HEK293 (cell line): ENCODE measurements around the gene TEX9.

Experiments used
- CTCF ChIA-PET: fragments of 350-600 bp; formaldehyde crosslinking; extraction: SDS; loops from one replicate; lab custom pipeline; 2021; ENCODE audit warnings: antibody characterized with exemption; lab: Yijun Ruan, JAX
- POLR2A ChIA-PET: fragments of 300-600 bp; formaldehyde crosslinking; extraction: SDS; loops from one replicate; lab custom pipeline; 2020; ENCODE audit warnings: antibody characterized with exemption, inconsistent platforms; lab: Yijun Ruan, JAX
- H3K27ac ChIP-seq: fragments of 200-500 bp; sonication (Bioruptor generic); 2 replicates; pipeline ENCODE4 v1.5.1; 2014; ENCODE audit warnings: low read depth, low read length, control low read depth, inconsistent platforms; ENCODE audit errors: extremely low read depth
- H3K36me3 ChIP-seq, 2 experiments: fragments of 200-500 bp in 1 of 2; sonication (Bioruptor generic) in 1 of 2; 1 replicate in 1 of 2; 2 replicates in 1 of 2; pipeline ENCODE4 v1.5.1; 2014 to 2017; ENCODE audit warnings: inconsistent platforms in 2 of 2, low read length in 2 of 2; ENCODE audit not compliant: control insufficient read depth in 2 of 2, insufficient read depth in 1 of 2
- H3K4me1 ChIP-seq: fragments of 200-500 bp; sonication (Bioruptor generic); 2 replicates; pipeline ENCODE4 v1.5.1; 2014; ENCODE audit warnings: mild to moderate bottlenecking, low read length, inconsistent platforms; ENCODE audit not compliant: control insufficient read depth, insufficient read depth
- H3K4me3 ChIP-seq: 2 replicates; pipeline ENCODE4 v1.5.1; 2011; ENCODE audit warnings: low read depth, mild to moderate bottlenecking, control low read depth, low read length, moderate library complexity
- H3K9me3 ChIP-seq: fragments of 200-500 bp; sonication (Bioruptor generic); 2 replicates; pipeline ENCODE4 v1.5.1; 2014; ENCODE audit warnings: low read depth, low read length, inconsistent platforms; ENCODE audit not compliant: control insufficient read depth, insufficient read depth
- AEBP2 ChIP-seq: fragments of 450-650 bp; formaldehyde crosslinking; IDR thresholded peaks from 2 replicates; pipeline ENCODE4 v1.5.1; 2016; ENCODE audit warnings: missing biosample characterization, missing genetic modification characterization, borderline replicate concordance
- BCL11B ChIP-seq: fragments of 450-650 bp; formaldehyde crosslinking; IDR thresholded peaks from 2 replicates; pipeline ENCODE4 v1.5.1; 2016; ENCODE audit warnings: low read depth, missing biosample characterization, missing genetic modification characterization
- HIC1 ChIP-seq: fragments of 450-650 bp; formaldehyde crosslinking; IDR thresholded peaks from 2 replicates; pipeline ENCODE4 v1.5.1; 2016; ENCODE audit warnings: missing biosample characterization, missing genetic modification characterization
- KLF7 ChIP-seq: fragments of 450-650 bp; formaldehyde crosslinking; IDR thresholded peaks from 2 replicates; pipeline ENCODE4 v1.5.1; 2016; ENCODE audit warnings: missing biosample characterization, missing genetic modification characterization, borderline replicate concordance
- SALL2 ChIP-seq: fragments of 450-650 bp; formaldehyde crosslinking; IDR thresholded peaks from 2 replicates; pipeline ENCODE4 v1.5.0; 2017; ENCODE audit warnings: missing biosample characterization, mild to moderate bottlenecking, missing genetic modification characterization, borderline replicate concordance
- SP2 ChIP-seq: fragments of 450-650 bp; formaldehyde crosslinking; IDR thresholded peaks from 2 replicates; pipeline ENCODE4 v1.5.1; 2016; ENCODE audit warnings: missing biosample characterization, missing genetic modification characterization
- TRIM28 ChIP-seq: IDR thresholded peaks from 2 replicates; pipeline ENCODE4 v1.6.1; 2011; ENCODE audit warnings: low read length, control low read depth, borderline replicate concordance
- ZBTB11 ChIP-seq: fragments of 450-650 bp; formaldehyde crosslinking; conservative IDR thresholded peaks from 2 replicates; pipeline ENCODE4 v1.5.1; 2016; ENCODE audit warnings: low read depth, missing biosample characterization, missing genetic modification characterization
- ZNF148 ChIP-seq: fragments of 450-650 bp; formaldehyde crosslinking; IDR thresholded peaks from 2 replicates; pipeline ENCODE4 v1.5.0; 2017; ENCODE audit warnings: missing biosample characterization, missing genetic modification characterization, borderline replicate concordance
- ZNF18 ChIP-seq: fragments of 450-650 bp; formaldehyde crosslinking; IDR thresholded peaks from 2 replicates; pipeline ENCODE4 v1.5.1; 2016; ENCODE audit warnings: missing biosample characterization, missing genetic modification characterization
- ZNF280C ChIP-seq: fragments of 450-650 bp; formaldehyde crosslinking; IDR thresholded peaks from 2 replicates; pipeline ENCODE4 v1.5.1; 2016; ENCODE audit warnings: missing biosample characterization, missing genetic modification characterization
- ZNF335 ChIP-seq: fragments of 450-650 bp; formaldehyde crosslinking; conservative IDR thresholded peaks from 2 replicates; pipeline ENCODE4 v1.5.1; 2016; ENCODE audit warnings: missing biosample characterization, missing genetic modification characterization
- ZNF561 ChIP-seq: fragments of 450-650 bp; IDR thresholded peaks from 2 replicates; pipeline ENCODE4 v1.5.1; 2018; ENCODE audit warnings: missing biosample characterization, missing genetic modification characterization, borderline replicate concordance
- ZNF596 ChIP-seq: fragments of 450-650 bp; IDR thresholded peaks from 2 replicates; pipeline ENCODE4 v1.5.0; 2018; ENCODE audit warnings: missing biosample characterization, mild to moderate bottlenecking, missing genetic modification characterization, moderate library complexity
- ZNF664 ChIP-seq: fragments of 450-650 bp; formaldehyde crosslinking; IDR thresholded peaks from 2 replicates; pipeline ENCODE4 v1.5.1; 2016; ENCODE audit warnings: missing biosample characterization, missing genetic modification characterization
- ZNF785 ChIP-seq: fragments of 450-650 bp; formaldehyde crosslinking; IDR thresholded peaks from 2 replicates; pipeline ENCODE4 v1.5.1; 2016; ENCODE audit warnings: missing biosample characterization, missing genetic modification characterization
- ZSCAN23 ChIP-seq: fragments of 450-650 bp; formaldehyde crosslinking; IDR thresholded peaks from 2 replicates; pipeline ENCODE4 v1.5.1; 2016; ENCODE audit warnings: missing biosample characterization, missing genetic modification characterization

The TEX9 gene

GRCh38 chr15:56351957-56352506 lies 13.2 kb upstream of the TEX9 start (continued):
- TF ChIP-seq HIC1 (tag by site-specific recombination) (no peak), ZNF280C (no peak), AEBP2 (tag by site-specific recombination) (no peak), ZBTB11 (no peak)

- ChIA-PET POLR2A (no interaction called here), CTCF (no interaction called here)
- H3K36me3 ChIP-seq = no peaks in the 10 kb centered on the region
- no peaks in the 10 kb centered on the region for H3K4me1 ChIP-seq
- no peak overlapping the region for H3K27ac ChIP-seq
- H3K9me3 ChIP-seq = no peaks in the 10 kb centered on the region
- TF ChIP-seq ZNF785 (tag by site-specific recombination) = no peak
- TF ChIP-seq ZNF280C = no peak
- TF ChIP-seq TRIM28 = no peak
- TF ChIP-seq ZSCAN23 = no peak
- no peak for TF ChIP-seq KLF7 (tag by site-specific recombination)
- TF ChIP-seq ZNF561 = no peak
- no peak for TF ChIP-seq BCL11B (tag by site-specific recombination)
- no peak overlapping the region for H3K4me3 ChIP-seq
These were observed 12.1 kb upstream of the TEX9 start for GRCh38 chr15:56353119-56353518.

- H3K36me3 ChIP-seq = no peaks in the 10 kb centered on the region
- no peaks in the 10 kb centered on the region for H3K9me3 ChIP-seq
- H3K27ac ChIP-seq = no peak overlapping the region
- H3K4me1 ChIP-seq = no peaks in the 10 kb centered on the region
- ChIA-PET CTCF (no interaction called here), POLR2A (no interaction called here)
- no peak overlapping the region for H3K4me3 ChIP-seq
- TF ChIP-seq ZNF664 (tag by site-specific recombination) (no peak), ZNF18 (no peak), SALL2 (tag by site-specific recombination) (no peak), SP2 (tag by site-specific recombination) (no peak), ZNF148 (tag by site-specific recombination) (no peak), ZNF596 (tag by site-specific recombination) (no peak), ZNF335 (tag by site-specific recombination) (no peak)
These were observed 11.5 kb upstream of the TEX9 start for GRCh38 chr15:56353740-56354139.
